CD4-positive, alpha-beta T cell treated with Interleukin-6 for 4 hours (primary cell): ENCODE measurements around the gene OTOF.
"Not testable (repeated sequence)": the region's sequence is repeated elsewhere in the genome, so short reads cannot be mapped to it uniquely, and the experiment has no call there.

Experiments
- DNase-seq: peaks from one replicate; pipeline ENCODE4 v3.0.0-alpha.2; 2020; ENCODE audit warnings: mixed read lengths

The OTOF gene

GRCh38 chr2:26479131-26479788, 1.3 kb upstream of the OTOF start:
- no peak for DNase-seq

DNA sequence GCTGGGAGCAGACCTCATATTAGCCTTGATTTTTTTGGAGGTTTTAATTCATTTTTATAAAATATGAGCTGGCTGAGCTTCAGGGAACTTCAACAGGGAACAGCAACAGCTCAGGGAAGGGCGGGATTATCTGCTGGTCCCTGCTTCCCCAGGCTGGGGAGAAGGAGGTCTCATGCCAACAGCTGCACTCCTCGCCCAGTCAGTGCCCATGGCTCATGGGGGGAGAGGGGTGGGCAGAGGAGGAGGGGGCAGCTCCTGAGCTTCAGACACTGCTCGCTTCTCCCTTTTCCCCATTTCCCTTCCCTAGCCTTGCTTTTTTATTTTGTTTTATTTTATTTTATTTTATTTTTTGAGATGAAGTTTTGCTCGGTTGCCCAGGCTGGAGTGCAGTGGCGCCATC, 442 bp upstream of the OTOF start:
- DNase-seq = no peak

DNA sequence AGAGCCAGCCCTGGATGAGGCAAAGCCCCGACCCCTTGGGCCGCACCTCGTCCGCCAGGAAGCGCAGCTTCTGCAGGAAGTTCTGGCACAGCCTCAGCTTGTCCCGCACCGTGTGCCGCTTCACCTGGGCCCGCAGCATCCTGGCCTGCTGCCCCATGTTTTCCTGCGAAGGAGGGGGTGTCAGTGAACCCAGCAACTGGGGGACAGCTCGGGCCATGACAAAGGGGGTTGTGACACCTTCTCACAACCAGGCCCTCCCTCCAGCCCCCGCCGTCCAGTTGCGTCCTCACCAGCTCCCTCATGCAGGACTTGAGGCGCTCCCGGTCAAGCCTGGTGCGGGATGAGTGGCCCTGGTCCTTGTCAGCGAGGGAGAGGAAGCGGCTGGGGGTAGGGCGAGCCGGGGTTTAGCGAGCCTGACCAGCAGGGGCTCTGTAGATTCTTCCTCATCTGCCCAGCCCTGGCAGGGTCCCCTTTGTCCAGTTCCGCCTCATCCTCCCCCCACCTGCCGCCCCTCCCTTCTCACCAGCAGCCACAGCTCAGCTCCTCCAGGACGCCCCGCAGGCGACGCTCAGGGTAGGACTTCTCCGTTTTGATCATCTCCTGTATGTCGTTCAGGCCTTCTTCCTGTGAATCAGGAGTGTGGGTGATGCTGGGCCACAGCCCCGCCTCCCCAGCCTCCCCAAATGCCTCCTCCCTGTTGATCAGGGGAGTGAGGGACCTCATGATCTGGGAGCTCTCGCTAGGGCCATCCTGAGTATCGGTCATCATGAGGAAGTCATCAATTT, 606 bp downstream of the OTOF start:
- no peak for DNase-seq

DNA sequence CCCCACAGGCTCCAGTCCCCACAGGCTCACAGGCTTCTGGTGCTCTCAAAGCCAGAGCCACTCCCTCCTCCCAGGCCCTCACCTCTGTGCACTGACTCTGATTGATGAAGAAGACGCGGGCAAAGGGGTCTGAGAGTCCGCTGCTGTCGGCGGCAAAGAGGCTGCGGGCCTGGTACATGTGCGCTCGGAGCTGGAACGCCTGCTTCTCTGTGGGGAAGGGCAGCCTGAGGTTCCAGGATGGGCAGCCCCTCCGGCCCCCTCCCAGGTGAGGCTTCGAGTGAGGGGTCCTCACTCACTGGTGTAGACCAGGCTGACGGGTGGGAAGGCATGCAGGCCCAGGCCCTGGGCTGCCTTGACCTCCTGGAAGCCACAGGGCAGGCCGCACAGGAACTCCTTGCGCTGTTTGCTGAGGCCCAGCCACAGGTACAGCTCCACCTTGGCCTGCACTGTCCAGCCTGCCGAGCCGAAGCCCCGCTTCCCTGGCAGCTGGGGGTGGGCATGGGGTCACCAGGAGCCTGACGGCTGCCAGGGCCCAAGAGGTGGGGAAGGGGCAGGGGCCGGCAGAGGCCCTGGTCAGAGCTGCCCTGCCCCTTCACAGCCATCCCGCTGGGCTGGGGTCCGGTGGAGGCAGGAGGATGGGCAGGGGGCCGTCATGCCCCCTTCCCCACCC, 2.0 kb downstream of the OTOF start:
- DNase-seq = no peak

DNA sequence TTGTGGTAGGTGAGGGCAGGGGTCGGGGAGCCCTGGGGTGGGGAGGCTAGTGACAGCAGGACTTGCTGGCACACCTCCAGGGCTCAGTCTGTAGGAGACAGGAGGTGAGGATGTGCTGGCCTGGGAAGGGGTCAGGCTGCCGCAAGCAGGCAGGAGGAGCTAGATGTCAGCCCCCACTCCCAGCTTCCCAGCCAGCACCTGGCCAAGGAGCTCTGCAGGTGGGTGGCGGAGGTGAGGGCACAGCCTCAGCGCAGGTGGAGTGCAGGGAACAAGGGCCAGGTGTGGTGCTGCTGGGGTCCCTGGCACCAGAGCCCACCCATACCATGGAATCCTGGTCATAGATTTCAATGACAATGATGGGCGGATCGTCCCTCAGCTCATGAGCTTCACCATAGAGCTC, 2.9 kb downstream of the OTOF start:
- no peak for DNase-seq

DNA sequence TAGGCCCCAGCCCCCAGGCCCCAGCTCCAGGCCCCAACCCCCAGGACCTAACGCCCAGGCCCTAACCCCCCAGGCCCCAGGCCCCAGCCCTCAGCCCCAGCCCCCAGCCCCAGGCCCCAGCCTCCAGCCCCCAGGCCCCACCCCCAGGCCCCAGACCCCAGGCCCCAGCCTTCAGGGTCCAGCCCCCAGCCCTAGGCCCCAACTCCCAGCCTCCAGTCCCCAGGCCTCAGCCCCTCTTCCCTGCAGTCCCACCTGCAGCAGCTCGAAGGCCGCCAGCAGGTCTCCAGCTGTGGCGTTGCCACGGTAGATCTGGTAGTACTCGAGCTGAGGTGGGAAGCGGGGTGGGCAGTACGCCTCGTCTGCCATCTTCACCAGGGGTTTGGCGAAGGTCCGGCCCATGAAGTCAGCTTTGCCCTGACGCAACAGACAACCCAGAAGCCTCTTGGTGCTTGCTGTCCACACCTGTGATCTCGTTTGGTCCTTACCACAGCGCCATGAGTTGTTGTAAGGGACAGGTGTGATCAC, 3.6 kb downstream of the OTOF start:
- no peak for DNase-seq

- DNase-seq = no peak
Observed at GRCh38 chr2:26473796-26474195, 4.1 kb downstream of the OTOF start.

DNA sequence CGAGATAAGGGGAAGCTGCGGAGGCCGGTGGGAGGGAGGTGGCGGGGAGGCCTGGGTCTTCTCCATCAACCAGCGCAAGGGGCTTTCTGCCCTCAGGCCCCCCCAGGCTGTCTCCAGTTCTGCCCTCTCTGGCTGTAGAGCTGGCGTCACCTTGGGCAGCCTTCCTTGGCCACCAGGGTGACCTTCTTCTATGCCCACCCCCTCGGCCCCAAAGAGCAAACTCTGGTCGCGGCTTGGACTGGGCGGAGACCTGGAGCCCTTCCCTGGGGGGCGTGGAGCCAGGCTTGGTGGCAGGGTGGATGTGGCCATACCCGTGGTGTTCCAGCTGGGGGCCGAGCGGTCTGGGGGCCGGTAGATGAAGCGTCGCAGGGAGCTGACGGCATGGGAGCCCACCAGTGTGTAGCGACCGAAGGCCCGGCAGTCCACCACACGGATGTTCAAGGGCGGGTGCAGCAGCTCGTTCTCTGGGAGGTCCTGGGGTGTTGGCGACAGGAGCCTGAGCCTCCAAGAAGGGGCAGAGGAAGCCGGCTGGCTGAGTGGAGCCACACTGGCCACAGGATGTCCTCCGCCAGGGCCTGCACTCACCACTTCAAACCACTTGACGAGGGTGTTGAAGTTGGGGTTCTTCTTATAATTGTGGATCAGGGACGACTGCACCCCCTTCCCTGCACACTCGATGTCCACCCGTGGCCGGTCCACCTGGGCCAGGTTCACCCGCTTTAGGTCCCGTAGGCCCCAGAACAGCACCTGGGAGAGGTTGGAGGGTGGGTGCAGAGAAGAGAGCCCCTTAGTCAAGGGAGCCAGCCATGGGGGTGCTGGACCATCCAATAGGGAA, 4.9 kb downstream of the OTOF start:
- DNase-seq = no peak

- no peak for DNase-seq
Observed at GRCh38 chr2:26471766-26472706, 5.9 kb downstream of the OTOF start.

DNA sequence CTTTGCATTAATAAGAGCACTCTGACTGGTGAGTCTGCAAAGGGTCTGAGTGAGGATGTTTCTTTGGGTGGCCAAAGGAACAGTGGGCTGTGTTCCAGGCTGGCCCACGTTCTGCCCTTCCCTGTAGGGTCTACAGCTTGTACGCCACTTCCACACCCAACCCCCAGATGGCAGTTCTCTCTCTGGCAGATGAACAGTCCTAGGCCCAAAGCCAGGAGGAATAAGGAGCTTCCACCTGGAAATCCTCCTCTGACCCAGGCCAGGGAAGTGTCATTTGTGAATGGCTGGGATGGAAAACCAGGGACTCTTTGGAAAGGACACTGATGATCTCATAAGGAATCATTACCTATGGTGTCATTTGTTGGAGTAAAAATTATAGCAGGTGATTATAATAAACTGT, 6.6 kb downstream of the OTOF start:
- DNase-seq = no peak

DNA sequence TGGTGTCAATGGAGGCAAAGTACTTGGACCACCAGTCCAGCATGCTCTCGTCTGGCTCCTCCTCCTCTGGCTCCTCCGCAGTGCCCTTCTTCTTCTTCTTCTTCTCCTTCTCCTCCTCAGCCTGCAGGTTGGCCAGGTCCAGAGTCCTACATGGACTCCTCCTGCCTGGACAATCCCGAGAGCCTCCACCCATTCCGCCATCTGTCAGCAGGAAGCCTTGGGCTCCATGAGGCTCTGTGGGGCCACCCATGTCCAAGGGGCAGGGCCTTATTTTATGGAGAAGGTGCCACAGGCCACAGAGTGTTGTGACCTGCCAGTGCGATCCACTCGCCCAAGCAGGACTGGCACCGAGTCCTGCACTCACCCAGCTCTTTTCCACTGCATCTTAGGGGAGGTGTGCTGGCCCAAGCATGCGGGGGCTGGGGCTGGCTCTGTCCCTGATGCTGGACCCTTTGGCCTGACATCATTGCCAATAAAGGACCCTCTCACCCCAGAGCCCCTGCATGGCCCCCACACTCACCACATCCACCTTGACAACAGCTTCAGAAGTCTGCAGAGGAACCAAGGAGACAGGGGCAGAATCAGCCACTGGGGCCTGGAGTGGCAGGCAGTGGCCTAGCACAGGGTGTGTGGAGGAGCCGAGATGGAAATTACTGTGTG, 7.2 kb downstream of the OTOF start:
- DNase-seq = no peak

GRCh38 chr2:26469955-26470354, 8.0 kb downstream of the OTOF start:
- DNase-seq = no peak

GRCh38 chr2:26469092-26469710, 8.7 kb downstream of the OTOF start:
- DNase-seq = peak; percentile 55

- not testable (repeated sequence) for DNase-seq
Observed at GRCh38 chr2:26468544-26468943, 9.4 kb downstream of the OTOF start.

GRCh38 chr2:26466662-26467310, 11.1 kb downstream of the OTOF start:
- DNase-seq = no peak

GRCh38 chr2:26465981-26466471, 11.9 kb downstream of the OTOF start:
- DNase-seq = no peak

DNA sequence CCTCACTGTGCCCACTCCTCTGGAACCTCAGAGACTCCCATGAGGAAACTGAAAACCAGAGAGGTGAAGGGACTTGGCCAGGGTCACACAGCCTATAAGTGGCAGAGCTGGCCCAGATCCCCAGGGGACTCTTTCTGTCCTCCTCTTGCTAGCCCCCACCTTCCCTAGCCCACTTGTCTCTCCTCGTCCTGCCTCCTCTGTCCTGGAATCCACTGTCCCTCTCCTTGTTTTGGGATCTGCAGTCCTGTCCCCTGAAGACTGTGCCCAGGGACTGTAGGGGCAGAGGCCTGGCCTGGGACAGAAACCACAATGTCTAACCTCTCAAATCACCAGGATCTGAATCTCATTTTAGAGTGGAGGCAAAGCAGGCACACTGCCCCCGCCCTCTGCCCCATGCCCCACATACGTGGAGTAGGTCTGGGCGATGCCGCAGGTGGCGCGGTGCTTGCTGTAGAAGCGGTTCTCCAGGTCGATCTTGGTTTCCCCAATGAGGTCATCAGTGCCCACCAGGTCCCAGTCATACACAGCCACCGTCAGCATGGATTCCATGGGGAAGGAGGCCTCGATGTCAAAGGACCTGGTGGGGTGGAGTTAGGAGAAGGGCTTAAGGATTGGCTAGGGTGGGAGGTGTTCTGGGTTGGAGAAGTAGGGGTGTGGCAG, 12.5 kb downstream of the OTOF start:
- no peak for DNase-seq

GRCh38 chr2:26464390-26465265, 13.3 kb downstream of the OTOF start:
- no peak for DNase-seq
